NOMO-1 treated with dmso at 0.1 percent for 144 hours (cell line): ENCODE measurements around the gene TTC32.
"Not testable (repeated sequence)": the region's sequence is repeated elsewhere in the genome, so short reads cannot be mapped to it uniquely, and the experiment has no call there.

Experiments
- DNase-seq: peaks from one replicate; lab custom pipeline; 2025; ENCODE audit not compliant: unreplicated experiment; lab: John Stamatoyannopoulos, UW

The TTC32 gene

DNA sequence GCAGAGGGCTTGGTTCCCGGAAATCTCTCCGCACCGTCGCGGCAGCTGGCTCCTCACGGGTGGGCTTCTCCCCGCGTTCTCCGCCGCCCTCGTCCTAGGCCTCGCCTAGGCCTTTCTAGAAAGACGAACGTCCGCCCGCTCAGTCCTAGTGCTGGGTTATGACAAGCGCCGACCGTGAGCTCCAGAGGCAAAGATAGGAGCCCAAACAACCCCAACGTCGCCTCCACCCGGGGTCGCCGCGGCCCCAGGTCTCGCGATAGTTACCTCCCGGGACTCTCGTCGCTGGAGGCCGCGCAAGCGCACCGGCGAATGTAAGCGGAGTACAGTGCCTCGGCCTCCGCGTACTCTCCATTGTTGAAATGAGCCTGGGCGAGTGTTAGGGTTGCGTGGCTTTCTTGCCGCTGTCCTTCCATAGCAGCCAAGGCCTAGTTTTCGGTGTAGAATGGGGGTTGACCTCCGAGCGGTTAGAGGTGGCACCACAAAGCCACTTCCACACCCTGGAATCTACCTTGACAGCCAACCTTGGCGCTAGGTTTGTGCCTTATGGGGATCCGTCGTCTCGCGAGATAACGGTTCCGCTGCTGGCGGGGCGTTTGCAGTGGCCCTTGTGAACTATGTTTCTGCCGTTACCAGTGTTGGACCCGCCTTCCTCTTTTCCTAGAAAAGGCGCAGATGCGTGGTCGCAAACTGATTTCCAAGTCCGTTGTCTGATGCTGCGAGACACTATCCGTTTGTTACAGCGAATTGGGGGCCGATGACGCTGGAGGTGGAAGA is at the start of gene TTC32:
TSS of gene TTC32 (minus strand) at position 542 of the 774 bp plus-strand sequence. CDS start at position 413, 129 bp downstream.
- DNase-seq, result peak; percentile 82

DNA sequence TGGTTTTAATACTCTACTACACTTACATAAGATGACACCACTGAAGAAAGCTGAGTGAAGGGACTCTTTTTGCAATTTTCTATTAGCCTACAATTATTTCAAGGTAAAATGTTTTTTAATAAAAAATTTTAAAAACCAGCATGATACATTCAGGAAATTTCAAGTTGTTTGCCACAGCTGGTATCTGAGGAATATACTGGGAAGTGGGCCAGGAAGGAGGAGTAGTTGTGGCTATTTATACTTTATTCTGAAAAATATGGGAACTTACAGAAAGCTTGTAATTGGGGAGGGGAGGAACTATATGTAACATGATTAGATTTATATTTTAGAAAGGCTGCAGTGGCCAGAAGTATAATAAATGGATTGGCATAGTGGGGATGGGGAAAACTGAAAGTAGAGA is 47.3 kb upstream of the TTC32 start:
- DNase-seq, result no peak

GRCh38 chr2:19947184-19947940 is 45.6 kb upstream of the TTC32 start:
- no peak for DNase-seq

DNA sequence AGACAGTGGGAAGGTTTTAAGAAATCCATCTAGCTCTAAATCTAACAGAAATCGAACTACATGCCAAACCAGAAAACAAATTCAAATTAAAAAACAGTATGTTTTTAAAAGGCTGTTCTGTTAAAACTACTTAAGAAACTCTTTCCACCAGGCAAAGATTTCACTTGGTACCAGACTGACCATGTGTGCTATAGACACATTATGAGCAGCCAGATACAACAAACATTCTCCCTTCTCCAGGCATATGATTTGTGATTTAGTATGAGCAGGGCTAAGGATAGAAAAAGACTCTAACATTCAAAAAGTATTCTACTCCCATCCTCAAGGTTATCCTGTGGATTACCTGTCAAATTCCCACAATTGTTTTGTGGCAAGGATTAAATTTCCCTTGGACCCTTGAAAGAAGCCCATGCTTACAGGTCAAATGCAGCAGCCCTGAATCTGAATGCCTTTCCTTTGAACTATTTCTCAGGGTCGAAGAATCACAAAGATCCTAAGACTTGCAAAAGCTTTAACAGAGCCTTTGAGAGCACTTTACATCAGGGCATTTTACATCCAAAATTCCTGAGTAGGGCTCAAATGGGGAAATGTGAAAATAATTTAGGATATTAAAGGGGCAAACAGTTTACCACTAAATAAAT is 42.5 kb upstream of the TTC32 start:
- no peak for DNase-seq

GRCh38 chr2:19943189-19943588 is 41.4 kb upstream of the TTC32 start:
- no peak for DNase-seq

DNA sequence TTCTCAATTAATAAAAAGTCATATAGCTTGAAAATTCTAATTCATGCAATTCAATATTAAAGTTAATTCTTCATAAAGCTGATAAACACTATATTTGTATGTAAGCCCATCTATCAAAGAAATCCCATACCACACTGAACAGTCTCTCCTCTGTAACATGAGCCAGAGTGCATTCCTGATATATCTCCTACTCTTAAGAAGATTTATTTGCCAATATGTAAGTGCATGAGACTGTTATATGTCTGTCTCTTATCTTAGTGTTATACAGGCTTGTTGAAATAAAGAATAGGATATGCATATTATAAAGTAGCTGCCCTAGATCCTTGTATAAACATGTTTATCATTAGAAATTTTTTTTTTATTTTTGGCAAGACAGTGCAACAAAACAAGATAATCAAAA is 40.4 kb upstream of the TTC32 start:
- DNase-seq, result no peak

- DNase-seq, result no peak
Measured at GRCh38 chr2:19937004-19937403, 35.2 kb upstream of the TTC32 start.

- DNase-seq, result no peak
Measured at GRCh38 chr2:19936203-19936602, 34.4 kb upstream of the TTC32 start.

GRCh38 chr2:19933351-19933981 is 31.7 kb upstream of the TTC32 start:
- DNase-seq, result no peak

- DNase-seq, result no peak
Measured at GRCh38 chr2:19932928-19933327, 31.1 kb upstream of the TTC32 start.

DNA sequence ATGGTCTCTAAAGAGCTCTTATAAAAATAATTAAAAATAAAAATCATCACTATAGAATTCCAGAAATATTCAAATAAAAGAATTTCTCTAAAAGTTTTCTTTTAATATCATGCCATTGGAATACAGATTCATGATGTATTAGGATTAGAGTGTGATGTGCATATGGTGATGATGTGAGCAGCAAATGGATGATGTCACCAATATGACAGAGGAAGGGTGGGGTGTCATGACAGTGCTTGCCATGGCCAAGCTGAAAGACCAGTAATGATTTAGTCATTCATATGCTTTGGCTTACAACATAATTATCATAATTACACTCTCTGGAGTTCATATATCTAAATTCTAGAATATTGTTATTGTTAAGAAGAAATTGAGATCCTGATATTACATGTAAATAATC is 27.4 kb upstream of the TTC32 start:
- no peak for DNase-seq

DNA sequence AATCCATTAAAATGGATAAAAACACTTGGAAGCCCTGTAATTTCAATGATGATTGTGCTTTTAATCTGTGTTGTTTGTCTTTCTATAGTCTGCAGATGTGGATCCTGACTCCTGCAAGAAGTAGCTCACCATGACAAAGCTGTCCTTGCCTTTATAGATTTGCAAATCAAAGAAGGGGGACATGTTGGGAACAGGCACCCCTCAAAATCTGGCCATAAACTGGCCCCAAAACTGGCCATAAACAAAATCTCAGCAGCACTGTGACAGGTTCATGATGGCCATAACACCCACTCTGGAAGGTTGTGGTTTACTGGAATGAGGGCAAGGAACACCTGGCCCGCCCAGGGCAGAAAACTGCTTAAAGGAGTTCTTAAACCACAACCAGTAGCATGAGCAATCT is 26.0 kb upstream of the TTC32 start:
- DNase-seq, result not testable (repeated sequence)

DNA sequence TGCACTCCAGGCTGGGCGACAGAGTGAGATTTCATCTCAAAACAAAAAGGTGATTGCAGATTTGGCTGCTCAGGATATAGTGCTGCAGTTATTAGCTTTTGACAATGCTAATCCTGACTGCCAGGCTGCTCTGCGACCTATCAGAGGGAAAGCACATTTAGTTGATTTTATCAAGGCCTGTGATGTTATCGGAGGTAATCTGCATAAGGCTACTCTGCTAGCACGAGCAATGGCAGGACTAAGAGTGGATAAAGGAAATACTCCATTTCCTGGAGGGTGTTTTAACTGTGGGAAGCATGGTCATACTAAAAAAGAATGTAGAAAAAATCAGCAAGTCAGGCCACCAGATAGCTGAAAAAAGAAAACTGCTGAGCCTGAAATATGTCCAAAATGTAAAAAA is 22.7 kb upstream of the TTC32 start:
- not testable (repeated sequence) for DNase-seq

DNA sequence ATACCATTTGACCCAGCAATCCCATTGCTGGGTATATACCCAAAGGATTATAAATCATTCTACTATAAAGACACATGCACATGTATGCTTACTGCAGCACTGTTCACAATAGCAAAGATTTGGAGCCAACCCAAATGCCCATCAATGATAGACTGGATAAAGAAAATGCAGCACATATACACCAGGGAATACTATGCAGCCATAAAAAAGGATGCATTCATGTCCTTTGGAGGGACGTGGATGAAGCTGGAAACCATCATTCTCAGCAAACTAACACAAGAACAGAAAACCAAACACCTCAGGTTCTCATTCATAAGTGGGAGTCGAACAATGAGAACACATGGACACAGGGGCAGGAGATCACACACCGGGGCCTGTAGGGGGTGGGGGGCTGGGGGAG is 20.4 kb upstream of the TTC32 start:
- DNase-seq, result not testable (repeated sequence)

DNA sequence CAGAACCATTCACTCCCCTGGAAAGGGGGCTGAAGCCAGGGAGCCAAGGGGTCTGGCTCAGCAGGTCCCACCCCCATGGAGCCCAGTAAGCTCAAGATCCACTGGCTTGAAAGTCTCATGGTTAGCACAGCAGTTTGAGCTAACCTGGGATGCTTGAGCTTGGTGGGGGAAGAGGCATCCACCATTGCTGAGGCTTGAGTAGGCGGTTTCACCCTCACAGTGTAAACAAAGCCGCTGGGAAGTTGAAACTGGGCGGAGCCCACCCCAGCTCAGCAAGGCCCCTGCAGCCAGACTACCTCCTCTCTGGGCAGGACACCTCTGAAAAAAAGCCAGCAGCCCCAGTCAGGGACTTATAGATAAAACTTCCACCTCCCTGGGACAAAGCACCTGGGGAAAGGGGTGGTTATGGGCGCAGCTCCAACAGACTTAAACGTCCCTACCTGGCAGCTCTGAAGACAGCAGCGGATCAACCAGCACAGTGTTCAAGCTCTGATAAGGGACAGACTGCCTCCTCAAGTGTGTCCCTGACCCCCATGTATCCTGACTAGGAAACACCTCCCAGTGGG is 14.7 kb upstream of the TTC32 start:
- no peak for DNase-seq

GRCh38 chr2:19914266-19914975 is 12.6 kb upstream of the TTC32 start:
- DNase-seq, result no peak

DNA sequence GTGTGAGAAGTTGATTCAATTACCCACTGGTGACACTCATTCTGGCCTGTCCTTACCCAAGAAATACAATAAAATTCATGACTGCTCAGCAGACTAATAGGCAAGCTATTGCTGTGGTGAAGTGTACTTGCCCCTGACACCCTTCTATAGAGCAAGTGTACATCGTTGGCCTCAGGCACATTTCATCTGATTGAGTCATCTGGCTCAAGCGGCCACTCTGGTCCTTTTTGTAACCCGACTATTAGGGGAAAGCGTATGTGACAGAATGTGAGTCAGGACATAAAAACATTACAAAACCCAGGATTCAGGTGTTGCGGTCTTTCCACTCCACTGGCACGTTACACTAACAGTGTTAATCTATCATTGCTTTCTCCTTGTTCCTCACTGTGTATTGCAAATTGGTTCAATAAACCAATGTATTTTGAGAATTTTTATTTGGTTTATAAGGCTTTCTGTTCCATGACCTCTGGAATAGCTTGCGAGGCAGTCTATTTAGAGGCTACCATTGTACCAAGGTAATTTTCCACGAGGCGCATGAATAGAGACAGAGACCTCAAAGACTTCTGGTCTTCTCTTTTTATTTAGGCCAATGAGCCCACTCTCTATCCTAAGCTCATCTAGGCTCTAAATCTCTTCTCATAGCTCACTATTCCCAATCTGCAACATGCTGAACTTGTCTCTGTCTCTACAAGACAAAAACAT is 10.2 kb upstream of the TTC32 start:
- no peak for DNase-seq

- DNase-seq, result no peak
Measured at GRCh38 chr2:19902216-19902740, 495 bp upstream of the TTC32 start.

GRCh38 chr2:19900931-19901441 is 797 bp downstream of the TTC32 start:
- DNase-seq, result no peak
